SKM-1 (cell line): ENCODE measurements around the gene MARCHF6.
"Not testable (repeated sequence)": the region's sequence is repeated elsewhere in the genome, so short reads cannot be mapped to it uniquely, and the experiment has no call there.

Experiments used
- DNase-seq: peaks from one replicate; lab custom pipeline; 2025; ENCODE audit not compliant: unreplicated experiment; lab: John Stamatoyannopoulos, UW

The MARCHF6 gene

DNA sequence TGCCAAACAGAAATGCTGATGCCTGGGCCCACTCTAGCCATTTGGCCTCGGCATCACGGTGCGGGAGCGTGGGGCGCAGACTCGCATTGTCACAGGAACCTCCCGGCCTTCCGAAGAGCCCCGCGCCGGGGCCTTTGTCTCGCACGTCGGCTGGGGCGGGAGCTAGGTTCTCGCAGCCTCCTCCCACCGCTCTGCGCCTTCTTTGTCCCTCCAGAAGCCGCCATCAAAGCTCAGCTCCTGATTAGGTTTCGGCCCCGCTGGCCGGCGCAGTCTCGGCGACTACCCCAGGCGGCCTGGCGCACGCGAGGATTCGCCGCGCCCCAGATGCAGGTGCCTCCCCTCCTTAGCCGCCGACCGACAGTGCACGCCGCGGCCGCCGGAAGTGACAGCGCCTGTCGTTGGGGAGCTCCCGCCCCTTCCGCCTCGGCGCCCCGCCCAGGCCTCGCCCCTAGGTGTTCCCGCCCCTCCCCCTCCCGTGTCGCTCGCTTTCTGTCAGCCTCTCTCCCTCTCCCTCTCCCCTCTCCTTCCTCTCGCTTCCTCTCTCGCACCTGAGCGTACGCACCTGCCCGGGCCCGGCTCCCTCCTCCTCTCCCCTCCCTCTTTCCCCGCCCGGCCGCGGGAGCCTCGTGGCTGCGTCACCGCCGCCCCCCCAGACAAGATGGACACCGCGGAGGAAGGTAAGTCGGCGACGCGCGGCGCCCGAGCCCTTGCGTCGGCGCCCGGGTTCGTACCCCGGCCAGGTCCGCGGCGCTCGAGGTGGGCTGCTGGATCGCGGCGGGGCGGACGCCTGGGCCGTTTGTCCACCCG is at the start of gene MARCHF6:
TSS of gene MARCHF6 (plus strand) at position 455 of the 807 bp plus-strand sequence. CDS start at position 659, 204 bp downstream.
- peak; percentile 82 for DNase-seq

GRCh38 chr5:10303699-10304170 is 49.8 kb upstream of the MARCHF6 start:
- DNase-seq = no peak

GRCh38 chr5:10304932-10305331 is 48.6 kb upstream of the MARCHF6 start:
- no peak for DNase-seq

GRCh38 chr5:10306114-10306513 is 47.4 kb upstream of the MARCHF6 start:
- no peak for DNase-seq

DNA sequence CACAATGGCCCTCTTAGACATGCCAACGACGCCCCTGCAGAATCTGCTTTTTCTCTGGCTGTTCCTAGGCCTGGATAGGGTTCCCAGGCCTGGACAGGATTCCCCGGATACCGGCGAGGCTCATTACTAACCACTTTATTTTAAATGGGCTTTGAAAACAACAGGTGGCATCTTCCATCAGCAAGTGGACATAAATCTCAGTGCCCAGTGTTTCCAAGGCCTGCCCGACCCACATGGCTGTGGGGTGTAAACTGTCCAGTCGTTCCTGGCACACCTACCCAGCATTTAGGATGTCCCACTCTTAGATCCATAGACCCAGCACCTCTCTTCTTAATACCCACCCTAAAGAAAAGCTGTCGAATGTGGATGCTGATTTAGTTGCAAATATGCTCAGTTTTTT is 46.7 kb upstream of the MARCHF6 start:
- no peak for DNase-seq

- DNase-seq = peak; percentile 59
Measured at GRCh38 chr5:10307206-10308148, 46.0 kb upstream of the MARCHF6 start, which contains the start of gene CMBL. CMBL (minus strand) TSS chr5:10307902; CDS start chr5:10290762, 17,140 bp downstream.

DNA sequence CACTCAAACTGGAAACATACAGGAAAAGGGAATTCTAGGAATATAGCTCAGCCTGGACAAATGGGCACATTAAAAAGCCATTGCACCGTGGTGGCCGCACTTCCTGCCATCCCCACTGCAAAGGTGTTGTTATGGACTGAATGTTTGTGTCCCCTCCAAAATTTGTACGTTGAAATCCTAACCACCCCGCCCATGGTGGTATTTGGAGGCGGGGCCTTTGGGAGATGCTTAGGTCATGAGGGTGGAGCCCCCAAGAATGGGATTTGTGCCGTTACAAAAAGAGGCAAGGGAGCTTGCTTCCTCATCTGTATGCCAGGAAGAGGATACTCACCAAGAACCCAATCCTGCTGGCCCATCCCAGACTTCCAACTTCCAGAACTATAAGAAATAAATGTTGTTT is 44.7 kb upstream of the MARCHF6 start:
- DNase-seq = no peak

- no peak for DNase-seq
Measured at GRCh38 chr5:10310066-10310779, 43.3 kb upstream of the MARCHF6 start.

DNA sequence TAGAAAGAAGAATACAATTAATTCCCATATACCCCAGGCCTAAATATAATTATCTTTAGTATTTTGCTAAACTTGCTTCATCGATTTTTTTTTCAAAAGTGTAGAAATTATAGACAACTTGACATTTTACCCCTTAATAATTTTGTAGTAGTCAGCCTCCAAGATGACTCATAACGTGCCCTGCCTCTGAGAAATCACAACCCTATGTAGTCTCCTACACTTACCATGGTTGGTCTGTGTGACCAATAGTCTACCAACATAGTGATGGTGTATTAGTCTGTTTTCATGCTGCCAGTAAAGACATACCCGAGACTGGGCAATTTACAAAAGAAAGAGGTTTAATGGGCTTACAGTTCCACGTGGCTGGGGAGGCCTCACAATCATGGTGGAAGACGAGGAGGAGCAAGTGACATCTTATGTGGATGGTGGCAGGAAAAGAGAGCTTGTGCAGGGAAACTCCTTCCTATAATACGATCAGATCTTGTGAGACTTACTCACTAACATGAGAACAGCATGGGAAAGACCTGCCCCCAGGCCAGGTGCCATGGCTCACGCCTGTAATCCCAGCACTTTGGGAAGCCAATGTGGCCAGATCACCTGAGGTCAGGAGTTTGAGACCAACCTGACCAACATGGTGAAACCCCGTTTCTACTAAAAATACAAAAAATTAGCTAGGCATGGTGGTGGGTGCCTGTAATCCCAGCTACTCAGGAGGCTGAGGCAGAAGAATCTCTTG is 42.5 kb upstream of the MARCHF6 start:
- not testable (repeated sequence) for DNase-seq

- no peak for DNase-seq
Measured at GRCh38 chr5:10311595-10312425, 41.7 kb upstream of the MARCHF6 start.

DNA sequence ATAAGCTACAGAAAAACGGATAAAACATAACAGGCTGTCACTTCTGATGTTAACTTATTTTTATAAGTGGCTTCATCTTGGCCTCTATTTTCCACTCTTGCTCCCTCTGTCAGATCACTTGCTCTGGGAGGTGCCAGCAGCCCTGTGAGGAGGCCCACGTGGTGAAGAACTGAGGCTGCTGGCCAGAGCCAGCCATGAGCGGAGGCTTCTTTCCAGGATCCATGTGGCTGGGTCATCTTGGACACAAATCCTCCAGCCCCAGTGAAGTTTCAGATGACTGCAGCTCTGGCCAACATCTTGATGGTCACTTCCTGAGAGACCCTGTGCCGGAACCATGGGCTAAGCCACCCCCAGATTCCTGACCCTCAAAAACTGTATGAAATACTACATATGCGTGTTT is 38.3 kb upstream of the MARCHF6 start:
- no peak for DNase-seq

DNA sequence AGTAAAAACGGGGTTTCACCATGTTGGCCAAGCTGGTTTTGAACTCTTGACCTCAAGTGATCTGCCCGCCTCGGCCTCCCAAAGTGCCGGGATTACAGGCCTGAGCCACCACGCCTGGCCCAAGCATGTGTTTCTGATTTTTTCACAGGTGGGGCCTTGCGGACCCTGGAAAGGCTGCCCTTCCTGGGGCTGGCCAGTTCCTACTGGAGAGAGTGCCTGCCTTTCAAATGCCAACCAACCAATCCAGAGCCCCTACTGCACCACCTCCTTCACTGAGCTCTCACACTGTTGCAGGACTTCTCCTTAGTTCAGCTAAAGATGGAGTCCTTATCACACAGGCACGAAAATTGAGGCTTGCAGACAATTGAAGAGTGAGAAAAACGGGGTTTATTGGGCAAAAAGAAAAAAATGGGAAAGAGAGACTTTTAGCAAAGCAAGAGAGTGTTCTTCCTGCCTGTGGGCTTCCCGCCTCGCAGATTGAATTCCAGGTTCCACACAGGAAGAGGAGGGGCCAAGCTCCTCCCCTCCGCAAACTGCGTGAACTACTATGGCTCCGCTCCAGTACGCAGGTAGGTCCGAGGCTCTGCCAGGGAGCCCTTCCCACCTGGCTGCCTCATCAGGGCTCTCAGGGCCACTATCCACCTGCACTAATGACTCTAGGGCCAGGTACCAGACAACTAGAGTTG is 37.5 kb upstream of the MARCHF6 start:
- no peak for DNase-seq

- DNase-seq = no peak
Measured at GRCh38 chr5:10317825-10318682, 35.4 kb upstream of the MARCHF6 start.

GRCh38 chr5:10319202-10319851 is 34.2 kb upstream of the MARCHF6 start:
- no peak for DNase-seq

GRCh38 chr5:10320793-10321192 is 32.7 kb upstream of the MARCHF6 start:
- no peak for DNase-seq

DNA sequence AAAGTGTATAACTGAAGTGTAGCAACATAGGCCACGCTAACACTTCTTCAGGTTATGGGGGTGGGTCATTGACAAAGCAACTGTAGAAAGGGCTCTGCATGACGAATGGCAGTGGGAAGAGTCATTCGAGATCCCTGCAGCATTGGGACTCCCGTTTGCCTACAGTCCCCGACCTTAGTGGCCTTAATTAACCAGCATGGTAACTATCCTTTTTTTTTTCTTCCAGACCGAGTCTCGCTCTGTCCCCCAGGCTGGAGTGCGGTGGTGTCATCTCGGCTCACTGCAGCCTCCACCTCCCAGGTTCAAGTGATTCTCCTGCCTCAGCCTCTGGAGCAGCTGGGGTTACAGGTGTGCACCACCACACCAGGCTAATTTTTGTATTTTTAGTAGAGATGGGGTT is 31.6 kb upstream of the MARCHF6 start:
- no peak for DNase-seq
